HL-60 (cell line): Measurements from ENCODE around the gene GPAM.

Experiments
- GABPA ChIP-seq: IDR thresholded peaks from 2 replicates; pipeline ENCODE4 v1.6.1; 2012; ENCODE audit warnings: low read depth
- POLR2AphosphoS5 ChIP-seq: IDR thresholded peaks from 2 replicates; pipeline ENCODE4 v1.6.1; 2012; ENCODE audit warnings: low read depth
- TF ChIP-seq, protein P1 (sequence below): IDR thresholded peaks from one replicate; pipeline ENCODE4 v1.5.1; 2011; ENCODE audit warnings: low read length, control low read depth, inconsistent platforms; ENCODE audit not compliant: insufficient read depth
- TF ChIP-seq, protein P2 (sequence below): IDR thresholded peaks from 2 replicates; pipeline ENCODE4 v1.6.1; 2012; ENCODE audit warnings: low read depth; ENCODE audit not compliant: insufficient replicate concordance

DNA sequence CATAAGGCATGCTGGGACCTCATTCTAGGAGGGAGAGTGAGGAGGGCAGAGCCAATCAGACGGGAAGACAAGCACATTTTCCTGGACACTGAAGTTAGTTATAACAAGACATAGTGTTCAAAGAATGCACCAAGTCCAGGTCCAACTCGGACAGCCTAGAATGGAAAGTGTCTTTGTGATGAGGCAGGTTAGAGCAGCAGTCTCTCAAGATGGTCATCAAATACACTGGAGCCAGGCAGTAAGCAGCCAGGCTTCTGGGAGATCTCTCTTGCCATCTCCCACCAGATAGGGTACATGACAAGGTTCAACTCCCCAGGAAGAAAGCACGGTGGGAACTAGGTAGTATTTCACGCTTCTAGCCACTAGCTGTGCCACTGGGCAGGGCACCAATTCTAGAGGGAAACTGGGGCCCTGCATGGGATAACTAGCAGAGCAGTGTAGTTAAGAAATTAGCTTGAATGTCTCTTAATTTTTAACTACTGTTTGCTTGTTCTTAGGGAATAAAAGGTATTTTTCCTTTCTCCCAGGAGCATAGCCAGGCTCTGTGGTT is 7.6 kb upstream of the GPAM start:
- TF ChIP-seq, protein P1, sequence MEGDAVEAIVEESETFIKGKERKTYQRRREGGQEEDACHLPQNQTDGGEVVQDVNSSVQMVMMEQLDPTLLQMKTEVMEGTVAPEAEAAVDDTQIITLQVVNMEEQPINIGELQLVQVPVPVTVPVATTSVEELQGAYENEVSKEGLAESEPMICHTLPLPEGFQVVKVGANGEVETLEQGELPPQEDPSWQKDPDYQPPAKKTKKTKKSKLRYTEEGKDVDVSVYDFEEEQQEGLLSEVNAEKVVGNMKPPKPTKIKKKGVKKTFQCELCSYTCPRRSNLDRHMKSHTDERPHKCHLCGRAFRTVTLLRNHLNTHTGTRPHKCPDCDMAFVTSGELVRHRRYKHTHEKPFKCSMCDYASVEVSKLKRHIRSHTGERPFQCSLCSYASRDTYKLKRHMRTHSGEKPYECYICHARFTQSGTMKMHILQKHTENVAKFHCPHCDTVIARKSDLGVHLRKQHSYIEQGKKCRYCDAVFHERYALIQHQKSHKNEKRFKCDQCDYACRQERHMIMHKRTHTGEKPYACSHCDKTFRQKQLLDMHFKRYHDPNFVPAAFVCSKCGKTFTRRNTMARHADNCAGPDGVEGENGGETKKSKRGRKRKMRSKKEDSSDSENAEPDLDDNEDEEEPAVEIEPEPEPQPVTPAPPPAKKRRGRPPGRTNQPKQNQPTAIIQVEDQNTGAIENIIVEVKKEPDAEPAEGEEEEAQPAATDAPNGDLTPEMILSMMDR: no peak
- TF ChIP-seq POLR2AphosphoS5 (no peak), GABPA (no peak)
- TF ChIP-seq, protein P2, sequence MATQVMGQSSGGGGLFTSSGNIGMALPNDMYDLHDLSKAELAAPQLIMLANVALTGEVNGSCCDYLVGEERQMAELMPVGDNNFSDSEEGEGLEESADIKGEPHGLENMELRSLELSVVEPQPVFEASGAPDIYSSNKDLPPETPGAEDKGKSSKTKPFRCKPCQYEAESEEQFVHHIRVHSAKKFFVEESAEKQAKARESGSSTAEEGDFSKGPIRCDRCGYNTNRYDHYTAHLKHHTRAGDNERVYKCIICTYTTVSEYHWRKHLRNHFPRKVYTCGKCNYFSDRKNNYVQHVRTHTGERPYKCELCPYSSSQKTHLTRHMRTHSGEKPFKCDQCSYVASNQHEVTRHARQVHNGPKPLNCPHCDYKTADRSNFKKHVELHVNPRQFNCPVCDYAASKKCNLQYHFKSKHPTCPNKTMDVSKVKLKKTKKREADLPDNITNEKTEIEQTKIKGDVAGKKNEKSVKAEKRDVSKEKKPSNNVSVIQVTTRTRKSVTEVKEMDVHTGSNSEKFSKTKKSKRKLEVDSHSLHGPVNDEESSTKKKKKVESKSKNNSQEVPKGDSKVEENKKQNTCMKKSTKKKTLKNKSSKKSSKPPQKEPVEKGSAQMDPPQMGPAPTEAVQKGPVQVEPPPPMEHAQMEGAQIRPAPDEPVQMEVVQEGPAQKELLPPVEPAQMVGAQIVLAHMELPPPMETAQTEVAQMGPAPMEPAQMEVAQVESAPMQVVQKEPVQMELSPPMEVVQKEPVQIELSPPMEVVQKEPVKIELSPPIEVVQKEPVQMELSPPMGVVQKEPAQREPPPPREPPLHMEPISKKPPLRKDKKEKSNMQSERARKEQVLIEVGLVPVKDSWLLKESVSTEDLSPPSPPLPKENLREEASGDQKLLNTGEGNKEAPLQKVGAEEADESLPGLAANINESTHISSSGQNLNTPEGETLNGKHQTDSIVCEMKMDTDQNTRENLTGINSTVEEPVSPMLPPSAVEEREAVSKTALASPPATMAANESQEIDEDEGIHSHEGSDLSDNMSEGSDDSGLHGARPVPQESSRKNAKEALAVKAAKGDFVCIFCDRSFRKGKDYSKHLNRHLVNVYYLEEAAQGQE: no peak
